GM13977 (cell line): ENCODE measurements around the gene ADAMTS17.

Source experiments
- DNase-seq: peaks from one replicate; pipeline ENCODE4 v3.0.0; 2012; ENCODE audit warnings: low spot score
- CTCF ChIP-seq: IDR thresholded peaks from 2 replicates; pipeline ENCODE4 v1.5.1; 2012; ENCODE audit warnings: mild to moderate bottlenecking, control low read depth; ENCODE audit not compliant: insufficient read depth; ENCODE audit errors: extremely low read depth, missing control alignments
- in situ Hi-C: fragments of 300-500 bp; cut with MboI; formaldehyde crosslinking; loops from one replicate; pipeline ENCODE4 v1.12.0; 2022; ENCODE audit warnings: low sequenced_read_pairs, low pct_unique_long_range_greater_than_20kb, mixed read lengths, inconsistent platforms; ENCODE audit not compliant: unreplicated experiment

Gene ADAMTS17

GRCh38 chr15:100129677-100130076 lies 212.1 kb downstream of the ADAMTS17 start:
- TF ChIP-seq CTCF, result no peak
- DNase-seq, result no peak
- in situ Hi-C loops, result no loop called here

- in situ Hi-C loops, result no loop called here
- no peak for DNase-seq
- TF ChIP-seq CTCF, result no peak
Measured at GRCh38 chr15:100125401-100126191, 216.2 kb downstream of the ADAMTS17 start.

- in situ Hi-C loops, result no loop called here
- no peak for DNase-seq
- no peak for TF ChIP-seq CTCF
Measured at GRCh38 chr15:100124936-100125335, 216.8 kb downstream of the ADAMTS17 start.

GRCh38 chr15:100124361-100124760 lies 217.4 kb downstream of the ADAMTS17 start:
- DNase-seq, result no peak
- no peak for TF ChIP-seq CTCF
- in situ Hi-C loops, result no loop called here

- no peak for DNase-seq
- TF ChIP-seq CTCF, result no peak
- in situ Hi-C loops, result no loop called here
Measured at GRCh38 chr15:100123611-100124010, 218.2 kb downstream of the ADAMTS17 start.

- TF ChIP-seq CTCF, result no peak
- in situ Hi-C loops, result no loop called here
- DNase-seq, result no peak
Measured at GRCh38 chr15:100121285-100121684, 220.5 kb downstream of the ADAMTS17 start.
